SU-DHL-6 (cell line): Measurements from ENCODE around the gene GORASP2.

Source experiments
- H2AFZ ChIP-seq: fragments of 200-600 bp; sonication (generic); 2 replicates; pipeline ENCODE4 v1.6.1; 2014; ENCODE audit warnings: low read depth, mild to moderate bottlenecking, moderate library complexity, mixed read lengths, antibody characterized with exemption, low read length; ENCODE audit not compliant: severe bottlenecking
- H3F3A ChIP-seq: fragments of 200-600 bp; shearing (Covaris generic); 2 replicates; pipeline ENCODE4 v1.6.0; 2016; ENCODE audit warnings: antibody characterized with exemption, mild to moderate bottlenecking; ENCODE audit not compliant: insufficient read depth
- H3K27ac ChIP-seq: fragments of 200-600 bp; sonication (generic); 2 replicates; pipeline ENCODE4 v1.5.1; 2016; ENCODE audit warnings: low read depth, mild to moderate bottlenecking, low read length, moderate library complexity, mixed read lengths
- H3K27me3 ChIP-seq: fragments of 200-600 bp; sonication (generic), shearing (Covaris generic); 2 replicates; pipeline ENCODE4 v1.6.0; 2014; ENCODE audit warnings: mild to moderate bottlenecking, low read length
- H3K36me3 ChIP-seq: fragments of 200-600 bp; sonication (generic); 2 replicates; pipeline ENCODE4 v1.6.1; 2014; ENCODE audit warnings: mild to moderate bottlenecking, low read length, mixed read lengths
- H3K4me2 ChIP-seq: fragments of 300-600, 200-600 bp; shearing (Covaris generic), sonication (generic); 2 replicates; pipeline ENCODE4 v1.6.0; 2014; ENCODE audit warnings: low read length, low read depth, mild to moderate bottlenecking; ENCODE audit not compliant: poor library complexity, severe bottlenecking
- H3K4me3 ChIP-seq: fragments of 200-600 bp; sonication (generic); 2 replicates; pipeline ENCODE4 v1.5.1; 2014; ENCODE audit warnings: antibody characterized with exemption, low read length, mild to moderate bottlenecking, mixed read lengths; ENCODE audit not compliant: insufficient read depth, poor library complexity, severe bottlenecking
- H3K79me2 ChIP-seq: fragments of 200-600 bp; sonication (generic); 2 replicates; pipeline ENCODE4 v1.6.1; 2014; ENCODE audit warnings: mild to moderate bottlenecking, low read length, moderate library complexity; ENCODE audit not compliant: insufficient read depth
- H3K9ac ChIP-seq: fragments of 200-600 bp; sonication (generic); 2 replicates; pipeline ENCODE4 v1.7.0; 2014; ENCODE audit warnings: mild to moderate bottlenecking, low read length
- H3K9me2 ChIP-seq: fragments of 200-600 bp; sonication (generic); replicated peaks from 2 replicates; pipeline ENCODE4 v1.6.1; 2014; ENCODE audit warnings: low read length; ENCODE audit not compliant: insufficient read depth
- H3K9me3 ChIP-seq: fragments of 200-600 bp; sonication (generic); 2 replicates; pipeline ENCODE4 v1.6.1; 2014; ENCODE audit warnings: low read length, mixed read lengths; ENCODE audit not compliant: insufficient read depth
- H4K20me1 ChIP-seq: fragments of 200-600 bp; sonication (generic); 2 replicates; pipeline ENCODE4 v1.6.1; 2014; ENCODE audit warnings: low read depth, mild to moderate bottlenecking, antibody characterized with exemption, low read length, moderate library complexity, mixed read lengths
- CTCF ChIP-seq: fragments of 200-600 bp; sonication (generic); IDR thresholded peaks from one replicate; pipeline ENCODE4 v1.5.1; 2017; ENCODE audit warnings: antibody characterized with exemption, mild to moderate bottlenecking, low read length, moderate library complexity; ENCODE audit not compliant: insufficient read depth, poor library complexity, severe bottlenecking
- EZH2phosphoT487 ChIP-seq: fragments of 200-600 bp; sonication (generic), shearing (Covaris generic); conservative IDR thresholded peaks from 2 replicates; pipeline ENCODE4 v1.6.1; 2018; ENCODE audit warnings: mild to moderate bottlenecking, antibody characterized with exemption, low read length, moderate library complexity, mixed read lengths

Gene GORASP2

GRCh38 chr2:170971071-170971470, 42.0 kb downstream of the GORASP2 start:
- Histone ChIP-seq H3K9ac (no peak overlapping the region), H3K9me3 (no peaks in the 10 kb centered on the region), H3K4me3 (no peak overlapping the region), H3K27ac (no peak overlapping the region), H3K79me2 (no peaks in the 10 kb centered on the region), H2AFZ (no peak overlapping the region), H3F3A (peaks cover 14% of the 10 kb centered on the region), H4K20me1 (no peaks in the 10 kb centered on the region), H3K4me2 (no peak overlapping the region), H3K27me3 (no peaks in the 10 kb centered on the region), H3K9me2 (no peaks in the 10 kb centered on the region), H3K36me3 (no peaks in the 10 kb centered on the region; the same call in 1 of the 2 replicates)
- no peak for TF ChIP-seq EZH2phosphoT487

GRCh38 chr2:170972296-170973224, 43.5 kb downstream of the GORASP2 start:
- Histone ChIP-seq H3K27ac (no peak overlapping the region), H3K79me2 (no peaks in the 10 kb centered on the region), H3K36me3 (no peaks in the 10 kb centered on the region; the same call in 1 of the 2 replicates), H2AFZ (peak overlapping the region; percentile 95), H3K4me3 (peak overlapping the region; percentile 37), H3K4me2 (peak overlapping the region; percentile 68), H3K9ac (peak overlapping the region; percentile 67), H3K9me2 (no peaks in the 10 kb centered on the region), H3K9me3 (no peaks in the 10 kb centered on the region), H3F3A (peaks cover 10% of the 10 kb centered on the region), H4K20me1 (no peaks in the 10 kb centered on the region), H3K27me3 (no peaks in the 10 kb centered on the region)
- TF ChIP-seq CTCF (no peak), EZH2phosphoT487 (no peak)

GRCh38 chr2:170973225-170973491, 44.1 kb downstream of the GORASP2 start:
- no peak overlapping the region for H3K27ac ChIP-seq
- H3F3A ChIP-seq, result peaks cover 10% of the 10 kb centered on the region
- TF ChIP-seq EZH2phosphoT487 (no peak), CTCF (no peak)
- peak overlapping the region; percentile 95 for H2AFZ ChIP-seq
- no peaks in the 10 kb centered on the region for H3K27me3 ChIP-seq
- H3K79me2 ChIP-seq, result no peaks in the 10 kb centered on the region
- peak overlapping the region; percentile 67 for H3K9ac ChIP-seq
- H3K4me2 ChIP-seq, result peak overlapping the region; percentile 68
- peak overlapping the region; percentile 37 for H3K4me3 ChIP-seq
- H3K36me3 ChIP-seq, result no peaks in the 10 kb centered on the region
- H3K9me2 ChIP-seq, result no peaks in the 10 kb centered on the region
- H3K9me3 ChIP-seq, result no peaks in the 10 kb centered on the region
- H4K20me1 ChIP-seq, result no peaks in the 10 kb centered on the region
